HG02981 (cell line): Measurements from ENCODE around the gene CELF4.

Experiments
- ATAC-seq: cut with Tn5 transposase; IDR thresholded peaks from one replicate; pipeline ENCODE4 v1.9.1; 2021; ENCODE audit warnings: mild to moderate bottlenecking, moderate library complexity; ENCODE audit not compliant: unreplicated experiment

Gene CELF4

DNA sequence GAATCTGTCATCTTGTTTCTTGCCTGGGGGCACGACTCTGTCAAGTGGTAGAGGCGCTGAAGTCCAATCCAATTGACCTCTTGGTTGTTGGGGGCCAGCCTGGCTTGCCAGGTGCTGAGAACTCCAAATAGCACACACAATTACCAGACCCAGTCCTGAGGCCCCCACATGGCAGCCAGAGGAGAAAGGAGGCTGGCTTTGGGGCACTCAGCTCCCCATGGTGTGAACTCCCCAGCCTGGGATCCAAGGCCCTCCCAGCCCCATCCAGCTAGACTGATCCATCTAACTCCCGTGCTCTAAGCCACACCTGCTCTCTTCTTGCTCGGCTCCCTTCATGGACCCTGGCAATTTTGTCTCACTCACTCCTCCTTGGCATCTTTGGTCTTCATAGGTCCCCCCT lies 170.0 kb downstream of the CELF4 start:
- no peak for ATAC-seq

GRCh38 chr18:37395138-37395537 lies 170.5 kb downstream of the CELF4 start:
- no peak for ATAC-seq

GRCh38 chr18:37394610-37394965 lies 171.0 kb downstream of the CELF4 start:
- no peak for ATAC-seq

DNA sequence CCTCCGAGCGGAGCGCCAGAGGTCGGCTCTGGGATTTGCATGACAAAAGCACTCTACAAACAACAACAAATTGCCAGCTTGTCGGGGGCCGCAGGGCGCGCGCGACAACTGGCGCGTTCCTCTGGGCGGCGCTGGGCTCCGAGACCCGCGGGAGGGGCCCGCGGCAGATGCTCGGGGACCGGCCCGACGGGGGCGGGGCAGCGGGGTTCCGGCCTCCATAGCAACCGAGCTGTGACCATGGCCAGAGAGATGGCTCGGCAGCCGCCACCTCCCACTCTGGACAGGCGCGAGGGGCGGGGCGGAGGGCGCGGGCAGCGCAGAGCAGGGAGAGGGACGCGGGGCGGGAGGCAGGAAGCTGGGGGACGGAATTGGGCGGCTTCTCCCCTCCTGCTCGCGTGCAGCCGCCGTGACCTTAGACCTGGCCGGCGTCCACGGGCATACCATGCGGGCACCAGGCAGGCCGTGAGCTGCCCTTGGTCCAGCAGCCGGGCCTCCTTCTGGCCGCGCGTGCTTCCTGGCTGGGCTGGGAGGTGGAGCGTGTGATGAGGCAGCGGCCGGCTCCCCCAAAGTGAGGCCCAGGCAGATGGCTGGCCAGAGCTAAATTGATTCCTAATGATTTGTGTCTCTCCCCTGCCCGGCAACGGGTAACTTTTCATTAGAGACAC lies 171.5 kb downstream of the CELF4 start:
- ATAC-seq: no peak

DNA sequence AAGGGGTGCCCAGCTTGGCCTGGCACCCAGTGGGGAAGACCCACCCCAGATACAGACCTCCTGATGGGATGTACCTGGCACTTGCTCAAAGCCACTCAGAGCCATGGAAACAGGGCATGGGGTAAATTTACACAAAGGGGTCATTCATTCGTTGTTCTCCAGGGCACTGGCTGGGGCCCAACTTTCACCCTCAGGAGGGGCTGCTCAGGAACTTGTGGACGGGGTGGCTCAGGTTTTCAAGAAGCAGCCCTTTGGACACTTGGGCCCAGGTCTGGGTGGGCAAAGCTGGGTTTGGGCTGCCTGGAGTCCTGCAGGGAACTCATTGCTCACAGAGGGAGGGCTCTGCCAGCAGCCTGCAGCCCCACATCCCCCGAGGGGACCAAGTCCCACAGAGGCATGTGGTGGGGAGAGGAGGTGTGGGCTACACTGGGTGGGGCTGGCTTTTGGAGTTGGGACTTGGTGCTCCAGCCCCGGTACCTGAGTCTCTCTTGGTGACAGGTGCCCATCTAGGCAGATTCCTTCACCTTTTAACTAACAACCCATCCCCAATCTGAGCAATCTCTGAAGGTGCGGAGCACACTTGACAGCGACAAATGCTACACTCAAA lies 172.3 kb downstream of the CELF4 start:
- no peak for ATAC-seq

DNA sequence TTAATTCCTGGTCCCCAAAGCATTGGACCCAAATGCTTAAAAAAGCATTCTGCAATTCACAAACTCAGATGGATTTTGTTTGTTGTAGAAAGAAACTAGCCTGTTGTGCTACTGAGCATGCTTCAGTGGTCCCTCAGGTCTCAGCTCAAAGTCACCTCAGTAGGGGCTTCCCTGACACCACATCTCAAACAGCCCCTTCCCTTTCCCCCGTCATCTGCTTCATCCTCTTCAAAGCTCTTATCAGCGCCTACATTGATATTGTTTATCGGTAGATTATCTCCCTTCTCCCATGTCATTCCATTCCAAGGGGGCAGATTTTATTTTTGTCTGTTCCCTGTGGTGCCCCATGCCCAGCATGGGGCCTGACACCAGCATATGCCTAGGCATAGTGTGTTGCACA lies 172.9 kb downstream of the CELF4 start:
- ATAC-seq: no peak

- no peak for ATAC-seq
Observed at GRCh38 chr18:37391698-37392548, 173.7 kb downstream of the CELF4 start.

DNA sequence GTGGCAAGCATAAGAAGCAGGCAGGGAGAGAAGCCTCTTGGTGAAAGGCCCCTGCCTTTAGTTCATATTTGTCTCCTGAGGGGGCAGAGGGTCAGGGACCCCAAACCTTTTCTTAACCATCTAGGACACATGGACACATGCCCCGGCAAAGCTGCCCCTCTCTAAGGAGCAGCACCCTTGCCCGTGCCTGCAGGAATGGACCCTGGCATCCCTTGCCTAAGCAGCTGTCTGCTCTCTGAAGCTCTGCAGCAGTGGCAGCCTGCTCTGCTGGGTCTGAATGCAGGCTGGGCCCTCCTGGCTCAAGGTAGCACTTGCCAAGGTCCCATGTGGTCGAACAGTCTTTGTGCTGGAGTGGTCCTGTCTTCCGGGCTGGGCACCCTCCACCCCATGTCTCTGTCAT lies 174.4 kb downstream of the CELF4 start:
- no peak for ATAC-seq

- ATAC-seq: no peak
Observed at GRCh38 chr18:37390687-37391086, 174.9 kb downstream of the CELF4 start.

GRCh38 chr18:37389684-37390368 lies 175.8 kb downstream of the CELF4 start:
- ATAC-seq: no peak

GRCh38 chr18:37389041-37389440 lies 176.6 kb downstream of the CELF4 start:
- no peak for ATAC-seq

GRCh38 chr18:37388413-37388812 lies 177.2 kb downstream of the CELF4 start:
- no peak for ATAC-seq

DNA sequence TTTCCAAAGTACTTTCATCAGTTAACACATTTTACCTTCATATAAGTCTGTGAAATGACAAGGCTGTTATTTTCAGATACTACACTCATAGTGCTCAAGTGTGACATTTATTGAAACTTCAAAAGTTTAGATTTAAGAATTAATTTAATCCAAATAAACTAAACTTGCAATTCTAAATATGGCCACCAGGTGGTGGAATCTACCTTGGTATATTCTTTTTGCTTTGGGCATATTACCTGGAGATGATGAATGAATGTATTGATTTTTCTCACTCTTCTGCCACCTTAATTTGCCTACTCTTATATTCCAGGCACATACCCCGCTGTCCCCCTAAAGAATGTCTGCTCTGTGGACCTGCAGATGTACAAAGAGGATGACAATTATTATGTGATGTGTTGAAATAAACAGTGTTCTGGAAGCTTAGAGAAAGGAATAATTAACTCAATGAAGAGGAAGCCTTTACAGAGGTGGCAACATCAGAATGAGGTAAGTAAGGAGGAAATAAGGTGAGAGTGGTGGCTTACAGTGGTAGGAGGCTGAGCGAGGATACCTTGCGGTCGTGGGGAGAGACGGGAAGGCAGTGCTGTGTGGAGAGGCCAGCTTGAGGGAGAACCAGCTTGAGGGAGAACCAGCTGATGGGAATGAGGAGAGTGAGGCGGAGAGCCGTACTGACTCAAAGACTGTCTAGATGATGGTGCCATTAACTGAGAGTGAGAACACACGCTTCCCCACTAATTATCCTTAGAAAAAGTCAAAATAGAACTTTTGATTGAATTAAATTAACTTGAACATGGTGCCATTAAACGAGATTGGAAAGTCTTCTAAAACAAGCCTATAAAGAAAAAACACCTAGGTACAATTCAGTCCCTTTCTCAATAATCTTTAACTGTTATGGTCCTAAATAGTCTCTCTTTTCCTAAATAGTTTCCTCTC lies 179.5 kb downstream of the CELF4 start:
- ATAC-seq: no peak

DNA sequence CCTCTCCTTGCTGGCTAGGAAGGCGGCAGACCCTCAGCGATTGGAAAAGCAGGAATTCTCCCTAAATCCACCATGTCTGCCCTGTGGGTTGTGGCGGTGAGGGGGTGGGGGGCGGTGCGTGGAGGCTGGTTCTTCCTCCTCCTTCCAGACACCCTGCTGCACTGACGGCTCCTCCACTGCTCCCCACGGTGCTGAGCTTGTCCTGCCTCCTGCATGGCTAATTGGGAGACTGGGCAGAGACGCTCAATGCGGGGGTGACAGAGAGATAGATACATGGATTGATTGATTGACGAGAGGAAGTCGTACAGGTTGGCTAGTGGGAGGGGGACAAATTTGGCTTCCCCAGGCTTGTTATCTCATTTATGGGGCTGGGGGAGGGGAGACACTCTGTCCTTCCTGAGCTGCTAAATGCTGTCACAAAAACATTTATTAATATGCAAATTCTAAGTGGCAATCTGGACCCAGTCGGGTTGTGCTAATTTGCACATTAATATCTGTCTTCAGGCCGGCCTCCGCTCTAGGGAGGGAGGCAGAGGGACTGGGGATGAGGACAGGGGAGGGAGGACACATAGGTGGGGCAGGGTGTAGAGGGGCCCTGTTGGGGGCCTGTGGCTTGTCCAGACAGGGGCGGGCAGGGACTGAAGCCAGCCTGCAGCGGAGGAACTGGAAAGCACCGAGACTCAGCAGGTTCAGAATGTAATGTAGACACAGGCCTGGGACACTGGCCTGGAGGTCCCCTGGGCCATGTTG lies 181.6 kb downstream of the CELF4 start:
- no peak for ATAC-seq

DNA sequence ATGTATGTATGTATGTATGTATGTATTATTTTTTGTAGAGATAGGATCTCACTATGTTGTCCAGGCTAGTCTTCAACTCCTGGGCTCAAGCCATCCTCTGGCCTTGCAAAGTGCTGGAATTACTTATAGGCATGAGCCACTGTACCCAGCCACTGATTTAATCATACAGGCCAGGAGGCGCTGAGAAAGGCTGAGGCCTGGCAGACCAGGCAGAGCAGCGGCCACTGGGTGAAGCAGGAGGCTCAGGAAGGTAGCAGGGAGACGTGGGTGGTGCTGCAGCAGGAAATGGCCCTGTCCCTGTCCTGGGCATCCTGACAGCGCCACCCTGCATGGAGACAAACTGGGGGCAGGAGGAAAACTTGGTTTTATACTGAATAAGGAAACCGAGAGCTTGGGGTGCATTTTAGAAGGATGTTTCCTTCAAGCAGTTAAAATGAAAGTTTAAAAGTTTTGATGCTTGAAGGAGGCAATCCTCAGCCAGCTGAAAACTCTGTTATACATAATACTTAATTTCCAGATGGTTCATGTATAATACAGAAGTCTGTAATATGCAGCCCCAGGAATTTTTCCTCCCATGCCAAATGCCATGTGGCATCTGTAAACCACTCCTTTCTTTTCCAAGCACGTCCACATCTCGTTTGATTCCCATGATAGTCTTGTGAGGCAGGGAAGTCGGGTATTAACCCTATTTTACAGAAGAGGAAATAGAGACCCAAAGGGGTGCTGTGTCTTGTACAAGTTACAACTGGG lies 182.4 kb downstream of the CELF4 start:
- ATAC-seq: no peak

DNA sequence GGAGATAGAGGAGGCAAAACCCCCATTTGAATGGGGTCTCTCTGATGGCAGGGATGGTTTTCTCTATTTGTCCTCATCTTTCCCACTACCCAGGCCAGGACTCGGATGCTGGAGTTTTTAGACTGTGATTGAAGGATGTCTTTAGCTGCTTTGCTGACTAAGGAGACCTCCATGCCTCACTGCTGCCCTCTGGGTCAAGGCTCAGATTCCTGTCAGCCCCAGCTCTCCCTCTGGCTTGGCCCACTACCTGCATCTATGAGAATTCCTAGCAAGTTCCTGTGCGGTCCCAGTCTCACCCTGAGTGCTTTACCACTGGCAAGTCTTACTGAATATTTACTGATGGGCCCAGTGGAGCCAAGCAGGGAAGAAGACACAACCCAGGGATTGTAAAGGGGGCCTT lies 184.0 kb downstream of the CELF4 start:
- ATAC-seq: no peak

DNA sequence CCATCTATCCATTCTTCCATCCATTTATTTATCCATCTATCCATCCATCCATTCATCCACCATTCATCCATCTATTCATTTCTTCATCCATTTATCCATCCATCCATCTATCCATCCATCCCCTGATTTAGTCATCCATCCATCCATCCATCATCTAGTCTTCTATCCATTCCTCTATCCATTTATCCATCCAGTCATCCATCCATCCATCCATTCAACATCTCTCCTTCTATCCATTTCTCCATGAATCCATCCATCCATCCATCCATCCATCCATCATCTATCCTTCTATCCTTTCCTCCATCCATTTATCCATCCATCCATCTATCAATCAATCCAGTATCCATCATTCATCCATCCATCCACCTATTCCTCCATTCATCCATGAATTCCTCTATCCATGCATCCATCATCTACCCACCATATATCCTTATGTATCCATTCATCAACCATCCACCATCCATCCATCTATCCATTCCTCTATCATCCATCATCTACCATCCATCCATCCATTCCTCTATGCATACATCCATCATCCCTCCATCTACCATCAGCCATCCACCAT lies 185.0 kb downstream of the CELF4 start:
- ATAC-seq: no peak

DNA sequence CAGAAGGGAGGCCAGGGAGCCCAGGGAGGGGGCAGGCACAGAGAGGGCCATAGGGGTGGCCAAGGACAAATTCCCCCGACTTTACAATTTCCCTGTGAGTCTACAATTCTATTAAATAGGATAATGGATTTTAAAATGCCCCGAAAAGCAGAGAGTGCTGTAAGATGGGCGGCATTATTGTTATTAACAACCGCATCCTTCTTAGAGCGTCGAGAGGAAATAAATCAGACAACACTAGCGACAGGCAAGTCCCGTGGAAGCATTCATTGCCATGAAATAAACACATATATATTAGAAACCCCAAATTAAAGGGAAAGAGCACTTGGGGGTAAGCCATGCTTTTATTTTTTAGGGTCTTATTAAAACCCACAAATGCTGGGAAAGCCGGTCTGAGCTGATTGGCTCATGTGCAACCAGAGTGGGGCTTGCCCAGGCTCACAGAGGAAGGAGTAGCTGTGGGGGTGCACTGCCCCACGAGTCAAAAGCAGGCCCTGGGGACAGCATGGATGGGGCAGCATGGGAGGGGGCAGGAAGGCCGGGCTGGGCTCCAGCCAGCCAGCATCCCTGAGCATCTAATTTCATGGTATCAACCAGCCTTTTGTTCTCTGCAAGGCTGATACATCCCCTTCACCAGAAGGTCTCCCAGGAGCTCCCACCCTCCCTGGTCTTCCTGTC lies 187.1 kb downstream of the CELF4 start:
- no peak for ATAC-seq
